ENCODE results near the gene PERCC1. TPM values are rescaled to one million over a fixed set of nuclear protein-coding genes. Genes with fewer than 3 reads are reported as not detected.

Gene PERCC1
- total RNA-seq, 1 experiment from 2014 or later, result not detected

DNA sequence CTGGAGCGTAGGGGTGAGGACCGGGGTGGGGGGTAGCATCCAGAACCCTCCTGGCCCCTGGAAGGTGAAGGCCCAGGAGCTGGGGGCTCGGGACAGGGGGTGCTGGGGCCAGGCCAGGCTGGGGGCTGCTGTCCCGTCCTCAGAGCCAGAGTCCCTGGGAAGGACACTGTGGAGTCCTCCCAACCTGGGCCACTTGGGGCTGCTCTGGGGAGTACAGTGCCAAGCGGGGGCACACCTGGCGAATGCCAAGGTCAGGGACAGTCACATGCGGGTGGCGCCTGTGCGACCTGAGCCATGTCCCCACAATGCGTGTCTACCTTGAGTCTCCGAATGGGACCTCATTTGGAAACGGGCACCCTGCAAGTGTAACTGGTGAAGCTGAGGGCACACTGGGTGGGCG is 1.2 kb upstream of the PERCC1 start:
- ChIA-PET CTCF (interaction anchor here (0.6 to 1.3 kb wide), 5 partner anchors 9 to 63 kb away, joined by 3 to 6 read pairs (median 4); partner anchors contain the start of genes TELO2 and UQCC4), POLR2A (no interaction called here)
- ATAC-seq, result no peak
- Mint-ChIP-seq H3K4me3 (no peak overlapping the region), H3K27ac (no peak overlapping the region), H3K4me1 (no peaks in the 10 kb centered on the region), H3K27me3 (ENCODE audit: low read depth) (no peaks in the 10 kb centered on the region), H3K9me3 (no peaks in the 10 kb centered on the region), H3K36me3 (no peaks in the 10 kb centered on the region)
- no peak for DNase-seq (ENCODE audit: low spot score)
- TF ChIP-seq ZNF138 (CRISPR knock-in tag; conservative IDR thresholded peaks at IDR 0.05) (no peak), ZNF423 (CRISPR knock-in tag; IDR thresholded peaks at IDR 0.05) (no peak), MAX (CRISPR knock-in tag; IDR thresholded peaks at IDR 0.05) (no peak), CREM (CRISPR knock-in tag; IDR thresholded peaks at IDR 0.05) (no peak), GRHL2 (CRISPR knock-in tag; IDR thresholded peaks at IDR 0.05; ENCODE audit: insufficient replicate concordance, severe bottlenecking) (no peak), ZNF121 (CRISPR knock-in tag; IDR thresholded peaks at IDR 0.05) (no peak), E2F1 (CRISPR knock-in tag; IDR thresholded peaks at IDR 0.05) (no peak), GTF2I (CRISPR knock-in tag; conservative IDR thresholded peaks at IDR 0.05) (no peak), RELA (CRISPR knock-in tag; IDR thresholded peaks at IDR 0.05; ENCODE audit: borderline replicate concordance) (no peak), IRF2 (CRISPR knock-in tag; IDR thresholded peaks at IDR 0.05; ENCODE audit: borderline replicate concordance, low read depth) (no peak), CREB1 (CRISPR knock-in tag; IDR thresholded peaks at IDR 0.05) (no peak)
- TF ChIP-seq, protein P1, sequence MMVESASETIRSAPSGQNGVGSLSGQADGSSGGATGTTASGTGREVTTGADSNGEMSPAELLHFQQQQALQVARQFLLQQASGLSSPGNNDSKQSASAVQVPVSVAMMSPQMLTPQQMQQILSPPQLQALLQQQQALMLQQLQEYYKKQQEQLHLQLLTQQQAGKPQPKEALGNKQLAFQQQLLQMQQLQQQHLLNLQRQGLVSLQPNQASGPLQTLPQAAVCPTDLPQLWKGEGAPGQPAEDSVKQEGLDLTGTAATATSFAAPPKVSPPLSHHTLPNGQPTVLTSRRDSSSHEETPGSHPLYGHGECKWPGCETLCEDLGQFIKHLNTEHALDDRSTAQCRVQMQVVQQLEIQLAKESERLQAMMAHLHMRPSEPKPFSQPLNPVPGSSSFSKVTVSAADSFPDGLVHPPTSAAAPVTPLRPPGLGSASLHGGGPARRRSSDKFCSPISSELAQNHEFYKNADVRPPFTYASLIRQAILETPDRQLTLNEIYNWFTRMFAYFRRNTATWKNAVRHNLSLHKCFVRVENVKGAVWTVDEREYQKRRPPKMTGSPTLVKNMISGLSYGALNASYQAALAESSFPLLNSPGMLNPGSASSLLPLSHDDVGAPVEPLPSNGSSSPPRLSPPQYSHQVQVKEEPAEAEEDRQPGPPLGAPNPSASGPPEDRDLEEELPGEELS (CRISPR knock-in tag; IDR thresholded peaks at IDR 0.05), result no peak
- TF ChIP-seq, protein P2, sequence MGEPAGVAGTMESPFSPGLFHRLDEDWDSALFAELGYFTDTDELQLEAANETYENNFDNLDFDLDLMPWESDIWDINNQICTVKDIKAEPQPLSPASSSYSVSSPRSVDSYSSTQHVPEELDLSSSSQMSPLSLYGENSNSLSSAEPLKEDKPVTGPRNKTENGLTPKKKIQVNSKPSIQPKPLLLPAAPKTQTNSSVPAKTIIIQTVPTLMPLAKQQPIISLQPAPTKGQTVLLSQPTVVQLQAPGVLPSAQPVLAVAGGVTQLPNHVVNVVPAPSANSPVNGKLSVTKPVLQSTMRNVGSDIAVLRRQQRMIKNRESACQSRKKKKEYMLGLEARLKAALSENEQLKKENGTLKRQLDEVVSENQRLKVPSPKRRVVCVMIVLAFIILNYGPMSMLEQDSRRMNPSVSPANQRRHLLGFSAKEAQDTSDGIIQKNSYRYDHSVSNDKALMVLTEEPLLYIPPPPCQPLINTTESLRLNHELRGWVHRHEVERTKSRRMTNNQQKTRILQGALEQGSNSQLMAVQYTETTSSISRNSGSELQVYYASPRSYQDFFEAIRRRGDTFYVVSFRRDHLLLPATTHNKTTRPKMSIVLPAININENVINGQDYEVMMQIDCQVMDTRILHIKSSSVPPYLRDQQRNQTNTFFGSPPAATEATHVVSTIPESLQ (CRISPR knock-in tag; IDR thresholded peaks at IDR 0.05), result no peak

DNA sequence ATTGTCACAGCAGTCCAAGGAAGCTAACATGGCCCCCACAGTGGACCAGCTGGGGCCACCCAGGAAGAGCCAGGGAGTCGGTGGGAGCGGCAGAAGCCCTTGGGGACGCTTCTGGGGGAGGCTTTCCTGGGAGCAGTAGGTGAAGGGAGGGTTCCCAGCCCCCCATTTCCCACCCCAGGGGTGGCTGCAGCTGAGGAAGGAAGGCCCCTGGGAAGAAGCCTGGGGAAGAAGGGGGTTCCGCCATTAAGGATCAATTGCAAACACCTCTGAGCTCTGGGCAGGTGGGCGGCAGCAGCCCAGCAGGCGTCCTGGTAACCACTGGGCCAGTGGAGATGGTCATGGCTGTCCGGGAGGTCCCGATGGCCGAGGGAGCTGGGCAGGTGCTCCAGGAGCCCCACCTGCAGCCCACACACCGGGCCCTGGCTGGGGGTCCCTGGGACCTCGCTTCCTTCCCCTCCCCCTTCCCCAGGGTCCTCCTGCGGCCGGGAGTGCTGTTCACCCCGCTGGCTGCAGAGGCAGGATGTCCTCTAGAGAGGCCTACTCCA is 592 bp upstream of the PERCC1 start:
- Mint-ChIP-seq H3K36me3 (no peaks in the 10 kb centered on the region), H3K27ac (no peak overlapping the region), H3K4me1 (no peaks in the 10 kb centered on the region), H3K4me3 (no peak overlapping the region), H3K27me3 (ENCODE audit: low read depth) (no peaks in the 10 kb centered on the region), H3K9me3 (no peaks in the 10 kb centered on the region)
- no peak for DNase-seq (ENCODE audit: low spot score)
- no peak for ATAC-seq
- ChIA-PET POLR2A (no interaction called here), CTCF (interaction anchor here (0.6 kb wide), 1 partner anchor 50 kb away, joined by 3 read pairs; no protein-coding TSS in a partner anchor)
- TF ChIP-seq HMGA2 (CRISPR knock-in tag; IDR thresholded peaks at IDR 0.05) (no peak), MXD4 (CRISPR knock-in tag; IDR thresholded peaks at IDR 0.05; ENCODE audit: borderline replicate concordance) (no peak), ZNF423 (CRISPR knock-in tag; IDR thresholded peaks at IDR 0.05) (no peak), TP53 (CRISPR knock-in tag; IDR thresholded peaks at IDR 0.05) (no peak), ZMAT4 (CRISPR knock-in tag; IDR thresholded peaks at IDR 0.05) (no peak)
- TF ChIP-seq, protein P3, sequence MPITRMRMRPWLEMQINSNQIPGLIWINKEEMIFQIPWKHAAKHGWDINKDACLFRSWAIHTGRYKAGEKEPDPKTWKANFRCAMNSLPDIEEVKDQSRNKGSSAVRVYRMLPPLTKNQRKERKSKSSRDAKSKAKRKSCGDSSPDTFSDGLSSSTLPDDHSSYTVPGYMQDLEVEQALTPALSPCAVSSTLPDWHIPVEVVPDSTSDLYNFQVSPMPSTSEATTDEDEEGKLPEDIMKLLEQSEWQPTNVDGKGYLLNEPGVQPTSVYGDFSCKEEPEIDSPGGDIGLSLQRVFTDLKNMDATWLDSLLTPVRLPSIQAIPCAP (CRISPR knock-in tag; IDR thresholded peaks at IDR 0.05), result no peak
- TF ChIP-seq, protein P4, sequence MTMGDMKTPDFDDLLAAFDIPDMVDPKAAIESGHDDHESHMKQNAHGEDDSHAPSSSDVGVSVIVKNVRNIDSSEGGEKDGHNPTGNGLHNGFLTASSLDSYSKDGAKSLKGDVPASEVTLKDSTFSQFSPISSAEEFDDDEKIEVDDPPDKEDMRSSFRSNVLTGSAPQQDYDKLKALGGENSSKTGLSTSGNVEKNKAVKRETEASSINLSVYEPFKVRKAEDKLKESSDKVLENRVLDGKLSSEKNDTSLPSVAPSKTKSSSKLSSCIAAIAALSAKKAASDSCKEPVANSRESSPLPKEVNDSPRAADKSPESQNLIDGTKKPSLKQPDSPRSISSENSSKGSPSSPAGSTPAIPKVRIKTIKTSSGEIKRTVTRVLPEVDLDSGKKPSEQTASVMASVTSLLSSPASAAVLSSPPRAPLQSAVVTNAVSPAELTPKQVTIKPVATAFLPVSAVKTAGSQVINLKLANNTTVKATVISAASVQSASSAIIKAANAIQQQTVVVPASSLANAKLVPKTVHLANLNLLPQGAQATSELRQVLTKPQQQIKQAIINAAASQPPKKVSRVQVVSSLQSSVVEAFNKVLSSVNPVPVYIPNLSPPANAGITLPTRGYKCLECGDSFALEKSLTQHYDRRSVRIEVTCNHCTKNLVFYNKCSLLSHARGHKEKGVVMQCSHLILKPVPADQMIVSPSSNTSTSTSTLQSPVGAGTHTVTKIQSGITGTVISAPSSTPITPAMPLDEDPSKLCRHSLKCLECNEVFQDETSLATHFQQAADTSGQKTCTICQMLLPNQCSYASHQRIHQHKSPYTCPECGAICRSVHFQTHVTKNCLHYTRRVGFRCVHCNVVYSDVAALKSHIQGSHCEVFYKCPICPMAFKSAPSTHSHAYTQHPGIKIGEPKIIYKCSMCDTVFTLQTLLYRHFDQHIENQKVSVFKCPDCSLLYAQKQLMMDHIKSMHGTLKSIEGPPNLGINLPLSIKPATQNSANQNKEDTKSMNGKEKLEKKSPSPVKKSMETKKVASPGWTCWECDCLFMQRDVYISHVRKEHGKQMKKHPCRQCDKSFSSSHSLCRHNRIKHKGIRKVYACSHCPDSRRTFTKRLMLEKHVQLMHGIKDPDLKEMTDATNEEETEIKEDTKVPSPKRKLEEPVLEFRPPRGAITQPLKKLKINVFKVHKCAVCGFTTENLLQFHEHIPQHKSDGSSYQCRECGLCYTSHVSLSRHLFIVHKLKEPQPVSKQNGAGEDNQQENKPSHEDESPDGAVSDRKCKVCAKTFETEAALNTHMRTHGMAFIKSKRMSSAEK (CRISPR knock-in tag; IDR thresholded peaks at IDR 0.05; ENCODE audit: borderline replicate concordance), result no peak
- TF ChIP-seq, protein P5, sequence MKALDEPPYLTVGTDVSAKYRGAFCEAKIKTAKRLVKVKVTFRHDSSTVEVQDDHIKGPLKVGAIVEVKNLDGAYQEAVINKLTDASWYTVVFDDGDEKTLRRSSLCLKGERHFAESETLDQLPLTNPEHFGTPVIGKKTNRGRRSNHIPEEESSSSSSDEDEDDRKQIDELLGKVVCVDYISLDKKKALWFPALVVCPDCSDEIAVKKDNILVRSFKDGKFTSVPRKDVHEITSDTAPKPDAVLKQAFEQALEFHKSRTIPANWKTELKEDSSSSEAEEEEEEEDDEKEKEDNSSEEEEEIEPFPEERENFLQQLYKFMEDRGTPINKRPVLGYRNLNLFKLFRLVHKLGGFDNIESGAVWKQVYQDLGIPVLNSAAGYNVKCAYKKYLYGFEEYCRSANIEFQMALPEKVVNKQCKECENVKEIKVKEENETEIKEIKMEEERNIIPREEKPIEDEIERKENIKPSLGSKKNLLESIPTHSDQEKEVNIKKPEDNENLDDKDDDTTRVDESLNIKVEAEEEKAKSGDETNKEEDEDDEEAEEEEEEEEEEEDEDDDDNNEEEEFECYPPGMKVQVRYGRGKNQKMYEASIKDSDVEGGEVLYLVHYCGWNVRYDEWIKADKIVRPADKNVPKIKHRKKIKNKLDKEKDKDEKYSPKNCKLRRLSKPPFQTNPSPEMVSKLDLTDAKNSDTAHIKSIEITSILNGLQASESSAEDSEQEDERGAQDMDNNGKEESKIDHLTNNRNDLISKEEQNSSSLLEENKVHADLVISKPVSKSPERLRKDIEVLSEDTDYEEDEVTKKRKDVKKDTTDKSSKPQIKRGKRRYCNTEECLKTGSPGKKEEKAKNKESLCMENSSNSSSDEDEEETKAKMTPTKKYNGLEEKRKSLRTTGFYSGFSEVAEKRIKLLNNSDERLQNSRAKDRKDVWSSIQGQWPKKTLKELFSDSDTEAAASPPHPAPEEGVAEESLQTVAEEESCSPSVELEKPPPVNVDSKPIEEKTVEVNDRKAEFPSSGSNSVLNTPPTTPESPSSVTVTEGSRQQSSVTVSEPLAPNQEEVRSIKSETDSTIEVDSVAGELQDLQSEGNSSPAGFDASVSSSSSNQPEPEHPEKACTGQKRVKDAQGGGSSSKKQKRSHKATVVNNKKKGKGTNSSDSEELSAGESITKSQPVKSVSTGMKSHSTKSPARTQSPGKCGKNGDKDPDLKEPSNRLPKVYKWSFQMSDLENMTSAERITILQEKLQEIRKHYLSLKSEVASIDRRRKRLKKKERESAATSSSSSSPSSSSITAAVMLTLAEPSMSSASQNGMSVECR (CRISPR knock-in tag; IDR thresholded peaks at IDR 0.05; ENCODE audit: borderline replicate concordance), result no peak
